GM19397 (cell line): Measurements from ENCODE around the gene SLC17A9.
"Not testable (repeated sequence)": the region's sequence is repeated elsewhere in the genome, so short reads cannot be mapped to it uniquely, and the experiment has no call there.

Experiments
- ATAC-seq: cut with Tn5 transposase; IDR thresholded peaks from one replicate; pipeline ENCODE4 v1.9.1; 2021; ENCODE audit warnings: mild to moderate bottlenecking, moderate library complexity; ENCODE audit not compliant: unreplicated experiment

SLC17A9 gene

GRCh38 chr20:62920039-62920645, 32.4 kb upstream of the SLC17A9 start:
- ATAC-seq = no peak

GRCh38 chr20:62921119-62921687, 31.3 kb upstream of the SLC17A9 start:
- no peak for ATAC-seq

GRCh38 chr20:62922451-62922921, 30.0 kb upstream of the SLC17A9 start:
- ATAC-seq = no peak

DNA sequence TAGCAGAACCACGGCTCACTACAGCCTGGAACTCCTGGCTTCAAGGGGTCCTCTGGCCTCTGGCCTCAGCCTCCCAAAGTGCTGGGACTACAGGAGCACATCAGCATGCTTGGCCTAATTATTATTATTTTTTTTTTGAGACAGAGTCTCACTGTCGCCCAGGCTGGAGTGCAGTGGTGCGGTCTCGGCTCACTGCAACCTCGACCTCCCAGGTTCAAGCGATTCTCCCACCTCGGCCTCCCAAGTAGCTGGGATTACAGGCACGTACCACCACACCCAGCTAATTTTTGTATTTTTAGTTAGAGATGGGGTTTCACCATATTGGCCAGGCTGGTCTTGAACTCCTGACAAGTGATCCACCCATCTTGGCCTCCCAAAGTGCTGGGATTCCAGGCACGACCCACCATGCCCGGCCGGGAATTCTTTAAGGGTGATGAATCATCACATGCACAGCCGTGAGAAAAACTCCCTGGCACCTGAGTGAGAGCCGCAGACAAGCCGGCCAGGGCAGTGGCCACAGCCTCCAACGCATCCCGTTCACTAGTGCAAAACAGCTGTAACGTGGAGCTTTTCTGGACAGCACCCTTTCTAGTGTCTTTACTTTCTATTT, 29.3 kb upstream of the SLC17A9 start:
- not testable (repeated sequence) for ATAC-seq

DNA sequence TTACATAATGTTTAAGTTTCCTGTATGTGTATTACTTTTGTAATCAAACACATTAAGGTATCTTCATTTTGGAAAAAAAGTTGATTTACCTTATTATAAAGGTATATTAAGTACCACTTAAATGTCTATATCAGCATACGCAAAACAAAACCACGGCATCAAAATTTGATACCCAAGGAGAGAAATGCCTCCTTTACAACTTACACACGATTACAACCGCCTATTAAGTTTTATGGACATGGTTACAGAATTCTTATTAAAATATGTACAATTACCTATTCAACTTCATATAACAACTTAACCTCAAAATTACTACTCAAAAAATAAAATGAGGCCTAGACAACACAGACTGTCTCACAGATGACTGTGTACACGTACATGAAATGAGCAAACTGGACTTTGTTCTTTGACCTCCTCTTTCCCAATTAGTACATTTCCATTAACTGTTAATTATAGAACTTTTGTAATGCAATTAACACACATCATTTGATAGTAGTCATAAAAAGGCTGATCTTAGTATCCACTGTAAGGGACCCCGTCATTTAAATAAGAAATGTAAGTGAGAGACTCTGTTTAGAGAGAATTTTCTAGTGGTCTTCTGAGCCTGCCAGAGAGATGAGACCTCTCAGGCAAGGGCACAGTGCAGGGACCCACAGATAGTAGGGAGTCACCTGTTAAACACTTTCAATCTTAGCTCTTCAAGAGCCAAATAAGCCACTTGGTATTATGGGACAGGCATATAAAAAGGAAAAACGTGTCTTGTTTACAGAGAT, 28.7 kb upstream of the SLC17A9 start:
- no peak for ATAC-seq

DNA sequence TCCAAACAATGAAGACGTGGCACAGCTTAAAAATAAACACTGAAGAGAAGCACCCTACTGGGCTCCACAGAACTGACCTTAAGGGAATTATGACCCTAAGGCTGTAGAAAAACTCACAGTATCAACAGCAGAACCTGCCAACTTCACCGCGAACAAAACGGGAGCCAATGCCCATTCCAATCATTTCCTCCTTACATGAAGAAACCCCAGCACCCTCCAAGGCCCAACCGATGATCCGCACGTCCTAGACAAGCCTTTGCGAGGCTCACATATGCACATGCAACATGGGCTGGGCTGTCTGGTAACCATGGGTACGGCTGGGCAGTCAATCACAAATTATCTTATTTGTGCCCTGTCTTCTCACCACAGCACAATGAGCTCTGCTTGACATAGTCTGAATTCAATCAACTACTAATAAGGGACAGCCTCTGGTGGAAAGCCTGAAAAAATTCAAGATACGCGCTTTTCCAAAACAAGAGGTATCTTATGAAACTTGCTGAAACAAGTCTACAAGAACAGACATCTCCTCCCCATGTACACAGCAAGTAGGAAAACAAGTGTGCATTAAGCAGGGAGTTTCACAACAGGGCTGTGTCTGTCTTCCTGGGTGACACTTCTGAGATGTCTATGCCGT, 27.9 kb upstream of the SLC17A9 start:
- ATAC-seq = no peak

GRCh38 chr20:62925076-62925419, 27.5 kb upstream of the SLC17A9 start:
- ATAC-seq = no peak

DNA sequence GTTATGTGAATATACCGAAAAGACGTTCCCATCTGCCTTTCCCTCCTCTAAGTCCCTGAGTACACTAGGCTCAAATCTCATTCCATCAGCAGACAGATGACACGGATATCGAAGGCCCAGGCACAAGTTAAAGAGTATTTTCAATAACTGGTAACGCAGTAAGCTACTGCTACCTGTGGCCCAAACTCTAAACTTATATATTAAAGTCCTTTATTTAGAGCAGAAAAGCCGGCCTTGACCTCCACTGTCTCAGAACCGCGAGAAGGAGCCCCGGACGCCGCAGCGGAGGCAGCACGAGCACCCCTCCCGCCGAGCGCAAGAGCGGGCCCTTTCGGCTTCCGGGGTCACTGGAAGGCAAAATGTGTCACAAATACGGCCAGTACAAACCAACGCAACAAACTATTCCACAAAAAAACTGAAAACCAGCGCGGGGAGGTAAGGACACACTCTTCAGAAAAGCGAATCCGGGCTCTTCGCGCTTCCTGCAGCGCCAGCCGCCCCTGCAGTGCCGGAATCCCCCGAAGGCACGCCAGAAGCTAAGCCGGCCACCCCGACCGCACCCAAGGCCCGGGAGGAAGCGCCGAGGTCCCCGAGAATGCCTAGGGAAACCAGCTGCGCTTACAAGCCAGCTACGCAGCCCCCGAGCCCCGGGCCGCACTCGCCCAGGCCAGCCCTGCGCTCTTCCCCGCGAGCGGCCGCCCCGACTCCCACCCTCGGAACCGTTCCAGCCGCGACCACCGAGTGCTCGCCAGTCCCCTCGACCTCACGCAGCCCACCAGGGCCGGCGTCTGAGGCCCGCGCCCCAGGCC, 26.9 kb upstream of the SLC17A9 start:
- peak; percentile 35 for ATAC-seq

- ATAC-seq = peak; percentile 78
Measured at GRCh38 chr20:62926229-62927127, 26.0 kb upstream of the SLC17A9 start, which contains the start of gene DIDO1. TSS of gene DIDO1 (minus strand) at chr20:62926505.

- no peak for ATAC-seq
Measured at GRCh38 chr20:62927128-62927705, 25.3 kb upstream of the SLC17A9 start.

DNA sequence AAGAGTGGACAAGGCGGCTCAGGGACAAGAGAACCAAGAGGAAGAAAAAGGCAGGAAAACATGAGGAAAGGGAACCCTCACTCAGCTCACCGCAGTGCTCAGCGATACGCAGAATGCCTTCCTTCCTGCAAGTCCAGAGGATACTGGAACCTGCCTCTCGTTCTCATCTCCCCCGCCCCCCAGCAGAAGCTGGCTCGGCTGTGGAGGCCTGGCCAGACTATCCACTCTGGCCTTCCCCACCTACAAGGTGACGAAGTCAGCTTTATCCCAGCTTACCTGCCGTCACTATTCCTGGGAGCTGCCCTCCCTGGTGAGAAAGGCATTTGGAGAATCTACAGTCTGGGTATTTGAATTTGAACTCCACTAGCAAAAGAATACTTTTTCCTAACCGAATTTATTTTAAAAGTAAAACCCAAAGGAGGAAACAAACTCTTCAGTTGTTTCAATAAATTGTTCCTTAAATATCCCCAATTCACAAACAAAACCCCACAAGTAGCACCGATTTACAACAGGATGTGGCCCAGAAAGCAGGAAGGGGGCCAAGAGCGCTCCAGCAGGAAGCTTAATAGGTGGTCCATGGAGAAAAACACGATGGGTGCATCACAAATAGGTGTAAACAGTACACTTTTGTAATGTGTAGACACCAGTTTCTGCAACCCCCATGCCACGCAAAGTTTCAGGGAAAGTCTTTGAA, 24.1 kb upstream of the SLC17A9 start:
- ATAC-seq = no peak

GRCh38 chr20:62929051-62929538, 23.4 kb upstream of the SLC17A9 start:
- no peak for ATAC-seq

GRCh38 chr20:62931464-62931863, 21.0 kb upstream of the SLC17A9 start:
- ATAC-seq = no peak

GRCh38 chr20:62933966-62934365, 18.5 kb upstream of the SLC17A9 start:
- no peak for ATAC-seq

DNA sequence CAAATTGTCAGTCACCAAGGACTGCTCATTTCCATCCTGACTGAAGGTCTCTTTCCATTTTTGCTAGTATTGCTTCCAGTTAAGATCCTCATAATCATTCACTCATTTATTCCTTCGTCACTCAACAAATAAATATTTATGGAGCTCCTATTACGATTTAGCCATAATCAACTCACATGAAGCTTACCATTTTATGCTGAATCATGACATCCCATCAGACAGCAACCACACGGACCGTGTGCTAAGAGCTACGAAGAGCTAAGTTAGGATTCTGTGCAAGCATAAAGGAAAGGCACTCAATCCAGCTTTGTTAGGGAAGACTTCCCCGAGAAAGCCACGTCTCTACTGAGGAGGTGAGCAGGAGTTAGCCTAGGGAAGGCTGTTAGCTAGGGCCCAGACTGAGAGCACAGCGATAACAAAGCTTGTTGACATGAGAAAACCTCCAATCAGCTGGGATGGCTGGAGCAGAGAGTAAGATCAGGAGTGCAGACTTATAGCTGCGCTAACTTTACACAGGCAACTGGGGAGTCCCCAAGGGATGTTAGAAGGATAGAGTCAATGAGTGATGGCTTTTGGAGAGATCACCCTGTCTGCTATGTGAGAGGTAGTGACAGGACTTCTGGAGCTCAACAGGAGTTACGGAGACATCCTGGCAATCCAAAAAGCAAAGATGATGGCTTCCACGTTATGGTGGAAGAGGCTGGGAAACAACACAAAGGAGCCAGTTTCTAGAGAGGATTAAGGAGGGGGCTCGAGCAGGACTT, 17.1 kb upstream of the SLC17A9 start:
- no peak for ATAC-seq

- no peak for ATAC-seq
Measured at GRCh38 chr20:62935968-62936585, 16.4 kb upstream of the SLC17A9 start.
